HepG2 (cell line): ENCODE results near the gene BLOC1S4. TPM values are rescaled to one million over a fixed set of nuclear protein-coding genes. Genes with fewer than 3 reads are reported as not detected.
A peak's percentile ranks its signal among the peaks of the same experiment; 100 is the strongest.

ENCODE experiments used
- ATAC-seq: fragments of 200-7000 bp; cut with Tn5 transposase; 3 replicates; pipeline ENCODE4 v1.9.1; 2020; ENCODE audit warnings: mild to moderate bottlenecking, moderate library complexity
- BruUV-seq: library from RNA; stranded (reverse); fragments of 400-500 nt; replicated peaks from 2 replicates; lab custom pipeline; 2021; lab: Mats Ljungman, UMichigan
- CTCF ChIA-PET: fragments of 300-600 bp; formaldehyde crosslinking; extraction: SDS; loops from one replicate; lab custom pipeline; 2021; ENCODE audit warnings: low total read pairs, inconsistent platforms, low intra/inter-chr PET ratio; lab: Yijun Ruan, JAX
- POLR2A ChIA-PET: fragments of 350-600 bp; sonication (Branson Sonifier 250); formaldehyde crosslinking; loops from one replicate; lab custom pipeline; 2020; ENCODE audit warnings: antibody characterized with exemption, inconsistent platforms; lab: Yijun Ruan, JAX
- DNase-seq: peaks from one replicate; pipeline ENCODE4 v3.0.0-alpha.2; 2015; ENCODE audit warnings: low spot score
- FAIRE-seq: peaks from 3 replicates; lab custom pipeline; 2011; peaks lifted over from hg19 to GRCh38; lab: Jason Lieb, UNC
- H2AFZ ChIP-seq: one replicate; pipeline ENCODE4 v1.6.1; 2011; ENCODE audit warnings: low read length, inconsistent platforms
- H3K27ac ChIP-seq: fragments of 300-600 bp; 3 replicates; pipeline ENCODE4 v1.8.0; 2011; ENCODE audit warnings: mixed run types, mild to moderate bottlenecking, mixed read lengths, low read length, inconsistent platforms; ENCODE audit not compliant: insufficient read depth; ENCODE audit errors: extremely low read length
- H3K27me3 ChIP-seq, 2 experiments: fragments of 200-600 bp in 1 of 2; 2 replicates in 1 of 2; 3 replicates in 1 of 2; pipeline versions ENCODE4 v1.6.0 to v1.8.0; 2011; ENCODE audit warnings: low read length in 2 of 2, mild to moderate bottlenecking in 2 of 2, moderate library complexity in 2 of 2, inconsistent platforms in 1 of 2; ENCODE audit not compliant: insufficient read depth in 2 of 2, control insufficient read depth in 1 of 2
- H3K36me3 ChIP-seq, 2 experiments: fragments of 200-600 bp in 1 of 2; replicated peaks in 1 of 2; 2 replicates in 1 of 2; 3 replicates in 1 of 2; pipeline versions ENCODE4 v1.5.1 to v1.8.0; 2011; ENCODE audit warnings: low read length in 2 of 2, inconsistent platforms in 1 of 2; ENCODE audit not compliant: insufficient read depth in 2 of 2, control insufficient read depth in 1 of 2
- H3K4me1 ChIP-seq: 2 replicates; pipeline ENCODE4 v1.5.1; 2012; ENCODE audit warnings: low read length, inconsistent platforms; ENCODE audit not compliant: insufficient read depth
- H3K4me2 ChIP-seq: 2 replicates; pipeline ENCODE4 v1.6.0; 2011; ENCODE audit warnings: low read depth, low read length, inconsistent platforms
- H3K4me3 ChIP-seq, 3 experiments: fragments of 200-600 bp in 1 of 3; sonication (generic), shearing (Covaris generic) in 1 of 3; replicated peaks in 1 of 3; 2 replicates each; pipeline ENCODE4 v1.5.1; 2011 to 2016; ENCODE audit warnings: low read length in 3 of 3, inconsistent platforms in 2 of 3, low read depth in 2 of 3, mild to moderate bottlenecking in 2 of 3, control low read depth in 1 of 3, mixed read lengths in 1 of 3; ENCODE audit not compliant: insufficient read depth in 1 of 3
- H3K79me2 ChIP-seq: one replicate; pipeline ENCODE4 v1.6.1; 2011; ENCODE audit warnings: low read length, inconsistent platforms; ENCODE audit not compliant: insufficient read depth
- H3K9ac ChIP-seq: 2 replicates; pipeline ENCODE4 v1.6.0; 2011; ENCODE audit warnings: mild to moderate bottlenecking, low read depth, low read length, inconsistent platforms; ENCODE audit not compliant: insufficient read depth
- H3K9me3 ChIP-seq: 2 replicates; pipeline ENCODE4 v1.5.1; 2012; ENCODE audit warnings: mild to moderate bottlenecking, low read length
- H4K20me1 ChIP-seq: 2 replicates; pipeline ENCODE4 v1.6.0; 2011; ENCODE audit warnings: inconsistent platforms, mild to moderate bottlenecking, low read length, moderate library complexity; ENCODE audit not compliant: insufficient read depth
- AGO2 ChIP-seq: fragments of 200-400 bp; formaldehyde crosslinking; optimal IDR thresholded peaks from 2 replicates; pipeline ENCODE3; 2017; ENCODE audit warnings: mild to moderate bottlenecking, low read depth, low read length, moderate library complexity
- KDM3A ChIP-seq: IDR thresholded peaks from 2 replicates; pipeline ENCODE4 v1.6.1; 2018; ENCODE audit warnings: low read depth, missing compliant biosample characterization
- NFIB ChIP-seq: sonication (generic); formaldehyde crosslinking; IDR thresholded peaks from 2 replicates; pipeline ENCODE4 v1.9.0; 2021; ENCODE audit warnings: missing genetic modification reagents, mild to moderate bottlenecking, borderline replicate concordance
- RBM22 ChIP-seq: fragments of 200-400 bp; formaldehyde crosslinking; optimal IDR thresholded peaks from 2 replicates; pipeline ENCODE3; 2017; ENCODE audit warnings: mild to moderate bottlenecking, low read length, moderate library complexity
- RBM39 ChIP-seq: fragments of 200-400 bp; formaldehyde crosslinking; IDR thresholded peaks from one replicate; pipeline ENCODE4 v1.6.1; 2018; ENCODE audit warnings: antibody characterized with exemption, mild to moderate bottlenecking, low read depth, low read length; ENCODE audit not compliant: poor library complexity, severe bottlenecking
- SIN3A ChIP-seq: IDR thresholded peaks from 2 replicates; pipeline ENCODE4 v1.6.1; 2011; ENCODE audit warnings: low read depth, mild to moderate bottlenecking, control low read depth, low read length, borderline replicate concordance
- ZFP37 ChIP-seq: sonication (generic); formaldehyde crosslinking; IDR thresholded peaks from 2 replicates; pipeline ENCODE4 v1.4.0; 2020; ENCODE audit warnings: missing genetic modification reagents, borderline replicate concordance
- ZNF276 ChIP-seq: sonication (generic); formaldehyde crosslinking; IDR thresholded peaks from 2 replicates; pipeline ENCODE4 v1.4.0; 2020; ENCODE audit warnings: mild to moderate bottlenecking, low read depth, missing genetic modification reagents
- ZNF496 ChIP-seq: sonication (generic); formaldehyde crosslinking; IDR thresholded peaks from 2 replicates; pipeline ENCODE4 v1.8.1; 2023; ENCODE audit warnings: mild to moderate bottlenecking, moderate library complexity, missing genetic modification reagents; ENCODE audit not compliant: insufficient replicate concordance
- ZNF564 ChIP-seq: sonication (generic); formaldehyde crosslinking; IDR thresholded peaks from 2 replicates; pipeline ENCODE4 v1.8.1; 2023; ENCODE audit warnings: mild to moderate bottlenecking, missing genetic modification reagents
- WGBS: methylation state at CpG from one replicate; pipeline ENCODE4 v1.1.6; 2017; ENCODE audit warnings: low lambda C conversion rate; 5-methylcytosine and 5-hydroxymethylcytosine counted together
- in situ Hi-C: cut with HindIII; loops from 2 replicates; pipeline ENCODE4 v1.10.0; 2017; ENCODE audit warnings: low pct_unique_long_range_greater_than_20kb; ENCODE audit not compliant: extremely low pct_ligation_motif_present
- intact Hi-C: fragments of 100-400 bp; cut with micrococcal nuclease; formaldehyde crosslinking; loops from one replicate; pipeline ENCODE4 v1.10.0; 2022; ENCODE audit not compliant: unreplicated experiment
- polyA plus RNA-seq, 8 experiments: library from polyadenylated mRNA; depleted of rRNA in 3 of 8; stranded (reverse) in 7 of 8; unstranded in 1 of 8; fragments of >200 nt; fragmentation: Illumina TruSeq in 4 of 8; extraction: Trizol in 4 of 8; gene quantifications; 2 replicates each; pipeline versions ENCODE4 v1.2.1 to v1.2.3, GENCODE V29; 2011 to 2016; ENCODE audit warnings: low read depth in 4 of 8, missing spikeins in 1 of 8, mixed read lengths in 1 of 8; ENCODE audit not compliant: insufficient read depth in 1 of 8
- total RNA-seq, 5 experiments: library from RNA; depleted of rRNA; stranded (reverse); fragments of >200 nt; fragmentation: Illumina TruSeq; extraction: Trizol; gene quantifications; 2 replicates each; pipeline ENCODE4 v1.2.3, GENCODE V29; 2016; ENCODE audit warnings: low read depth in 1 of 5
- TF ChIP-seq, protein P1 (sequence below), 2 experiments: IDR thresholded peaks; 2 replicates each; pipeline ENCODE4 v1.6.1; 2011 to 2012; ENCODE audit warnings: low read length in 2 of 2, borderline replicate concordance in 1 of 2, low read depth in 1 of 2, mild to moderate bottlenecking in 1 of 2, moderate library complexity in 1 of 2
- TF ChIP-seq, protein P2 (sequence below): sonication (generic); formaldehyde crosslinking; IDR thresholded peaks from 2 replicates; pipeline ENCODE4 v1.5.0; 2020; ENCODE audit warnings: mild to moderate bottlenecking, missing genetic modification reagents

BLOC1S4 gene
- total and polyA plus RNA-seq, 2 of the 13 experiments (the other 11 are each of a cell fraction or from before 2014, with no cell fraction given), result 15.5 to 20.9 TPM

DNA sequence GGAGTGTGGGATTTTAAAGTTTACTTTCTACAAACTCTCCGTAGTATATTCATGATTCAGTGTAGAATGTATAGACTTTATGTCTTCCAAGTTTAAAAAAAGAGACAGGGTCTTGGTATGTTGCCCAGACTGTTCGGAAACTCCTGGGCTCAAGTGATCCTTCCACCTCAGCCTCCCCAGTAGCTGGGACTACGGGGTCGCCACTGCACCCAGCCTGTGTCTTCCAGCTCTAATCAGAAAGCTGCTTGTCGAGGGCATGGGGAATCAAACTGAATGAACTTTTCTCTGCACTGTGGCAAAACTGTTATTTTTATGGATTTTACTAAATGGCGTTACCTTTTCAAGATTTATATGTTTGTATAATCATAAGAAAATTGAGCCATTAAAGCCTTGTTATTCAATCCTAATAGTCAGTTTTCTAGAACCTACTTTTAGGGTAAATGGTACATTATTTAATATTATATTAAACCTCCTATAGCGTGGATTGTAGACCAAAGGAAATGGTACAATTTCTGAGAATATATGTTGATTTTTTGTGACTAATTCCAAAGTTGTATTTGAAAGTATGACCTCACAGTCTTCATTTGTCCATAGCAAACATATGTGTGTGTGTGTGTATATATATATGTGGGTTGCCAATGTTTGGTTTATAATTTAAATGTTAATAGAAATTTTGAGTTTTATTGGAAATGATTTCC lies 1.1 kb downstream of the BLOC1S4 start:
- Histone ChIP-seq H3K36me3 (no peaks in the 10 kb centered on the region), H3K27ac (peak overlapping the region; percentile 79), H3K4me2 (peak overlapping the region; percentile 99), H3K4me3 (peak overlapping the region; percentile 83 to 93 (median 88)), H2AFZ (no peak overlapping the region), H3K27me3 (no peaks in the 10 kb centered on the region), H3K9me3 (no peaks in the 10 kb centered on the region), H3K4me1 (peaks cover 45% of the 10 kb centered on the region), H4K20me1 (0 out of 2 replicates have a peak, but pooled peaks cover 8% of the 10 kb centered on the region), H3K79me2 (peaks cover 22% of the 10 kb centered on the region), H3K9ac (peak overlapping the region; percentile 91)
- BruUV-seq, result no TSS peak
- DNase-seq (no peak), FAIRE-seq (no peak), ATAC-seq (no peak)
- ChIA-PET POLR2A (interaction anchor here (0.6 to 4.0 kb wide), 19 partner anchors 9 to 194 kb away, joined by 3 to 23 read pairs (median 4); partner anchors contain the start of genes S100P and TBC1D14), CTCF (no interaction called here)
- in situ Hi-C loops, result no loop called here
- 2% methylated on average over 7 of the region's 7 CpGs for WGBS
- intact Hi-C loops, result no loop called here
- TF ChIP-seq SIN3A, result 0 out of 2 replicates have a peak, but pooled peaks have one; percentile 59
- no peak for TF ChIP-seq ZNF276 (CRISPR knock-in tag)
- TF ChIP-seq AGO2, result no peak
- TF ChIP-seq ZFP37 (CRISPR knock-in tag), result no peak
- TF ChIP-seq, protein P1, sequence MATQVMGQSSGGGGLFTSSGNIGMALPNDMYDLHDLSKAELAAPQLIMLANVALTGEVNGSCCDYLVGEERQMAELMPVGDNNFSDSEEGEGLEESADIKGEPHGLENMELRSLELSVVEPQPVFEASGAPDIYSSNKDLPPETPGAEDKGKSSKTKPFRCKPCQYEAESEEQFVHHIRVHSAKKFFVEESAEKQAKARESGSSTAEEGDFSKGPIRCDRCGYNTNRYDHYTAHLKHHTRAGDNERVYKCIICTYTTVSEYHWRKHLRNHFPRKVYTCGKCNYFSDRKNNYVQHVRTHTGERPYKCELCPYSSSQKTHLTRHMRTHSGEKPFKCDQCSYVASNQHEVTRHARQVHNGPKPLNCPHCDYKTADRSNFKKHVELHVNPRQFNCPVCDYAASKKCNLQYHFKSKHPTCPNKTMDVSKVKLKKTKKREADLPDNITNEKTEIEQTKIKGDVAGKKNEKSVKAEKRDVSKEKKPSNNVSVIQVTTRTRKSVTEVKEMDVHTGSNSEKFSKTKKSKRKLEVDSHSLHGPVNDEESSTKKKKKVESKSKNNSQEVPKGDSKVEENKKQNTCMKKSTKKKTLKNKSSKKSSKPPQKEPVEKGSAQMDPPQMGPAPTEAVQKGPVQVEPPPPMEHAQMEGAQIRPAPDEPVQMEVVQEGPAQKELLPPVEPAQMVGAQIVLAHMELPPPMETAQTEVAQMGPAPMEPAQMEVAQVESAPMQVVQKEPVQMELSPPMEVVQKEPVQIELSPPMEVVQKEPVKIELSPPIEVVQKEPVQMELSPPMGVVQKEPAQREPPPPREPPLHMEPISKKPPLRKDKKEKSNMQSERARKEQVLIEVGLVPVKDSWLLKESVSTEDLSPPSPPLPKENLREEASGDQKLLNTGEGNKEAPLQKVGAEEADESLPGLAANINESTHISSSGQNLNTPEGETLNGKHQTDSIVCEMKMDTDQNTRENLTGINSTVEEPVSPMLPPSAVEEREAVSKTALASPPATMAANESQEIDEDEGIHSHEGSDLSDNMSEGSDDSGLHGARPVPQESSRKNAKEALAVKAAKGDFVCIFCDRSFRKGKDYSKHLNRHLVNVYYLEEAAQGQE (IDR thresholded peaks at IDR 0.05; ENCODE audit: borderline replicate concordance in 1 of 2, low read depth in 1 of 2, low read length in 2 of 2), result no peak
- TF ChIP-seq KDM3A (CRISPR knock-in tag), result peak; percentile 7; the same call in 1 of the 2 replicates
- TF ChIP-seq RBM22, result no peak
- TF ChIP-seq NFIB (CRISPR knock-in tag), result no peak
- TF ChIP-seq ZNF564 (CRISPR knock-in tag), result no peak
- no peak for TF ChIP-seq ZNF496 (CRISPR knock-in tag)
- TF ChIP-seq RBM39, result no peak
- TF ChIP-seq, protein P2, sequence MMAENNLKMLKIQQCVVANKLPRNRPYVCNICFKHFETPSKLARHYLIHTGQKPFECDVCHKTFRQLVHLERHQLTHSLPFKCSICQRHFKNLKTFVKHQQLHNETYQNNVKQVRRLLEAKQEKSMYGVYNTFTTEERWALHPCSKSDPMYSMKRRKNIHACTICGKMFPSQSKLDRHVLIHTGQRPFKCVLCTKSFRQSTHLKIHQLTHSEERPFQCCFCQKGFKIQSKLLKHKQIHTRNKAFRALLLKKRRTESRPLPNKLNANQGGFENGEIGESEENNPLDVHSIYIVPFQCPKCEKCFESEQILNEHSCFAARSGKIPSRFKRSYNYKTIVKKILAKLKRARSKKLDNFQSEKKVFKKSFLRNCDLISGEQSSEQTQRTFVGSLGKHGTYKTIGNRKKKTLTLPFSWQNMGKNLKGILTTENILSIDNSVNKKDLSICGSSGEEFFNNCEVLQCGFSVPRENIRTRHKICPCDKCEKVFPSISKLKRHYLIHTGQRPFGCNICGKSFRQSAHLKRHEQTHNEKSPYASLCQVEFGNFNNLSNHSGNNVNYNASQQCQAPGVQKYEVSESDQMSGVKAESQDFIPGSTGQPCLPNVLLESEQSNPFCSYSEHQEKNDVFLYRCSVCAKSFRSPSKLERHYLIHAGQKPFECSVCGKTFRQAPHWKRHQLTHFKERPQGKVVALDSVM (CRISPR knock-in tag), result 0 out of 2 replicates have a peak, but pooled peaks have one; percentile 7
